K562 (cell line): ENCODE results near the gene ZNF296. TPM values are rescaled to one million over a fixed set of nuclear protein-coding genes. Genes with fewer than 3 reads are reported as not detected.

ENCODE experiments used
- ARID1B ChIP-seq: fragments of 450-650 bp; IDR thresholded peaks from 2 replicates; pipeline ENCODE4 v1.6.1; 2016; ENCODE audit warnings: antibody characterized with exemption, mild to moderate bottlenecking, inconsistent platforms
- ASH1L ChIP-seq: fragments of 450-650 bp; IDR thresholded peaks from 2 replicates; pipeline ENCODE4 v1.6.1; 2018; ENCODE audit warnings: borderline replicate concordance, mild to moderate bottlenecking, low read depth; ENCODE audit not compliant: partially characterized antibody
- CC2D1A ChIP-seq: fragments of 450-650 bp; IDR thresholded peaks from 2 replicates; pipeline ENCODE4 v1.6.1; 2017; ENCODE audit warnings: mild to moderate bottlenecking
- ERF ChIP-seq: fragments of 450-650 bp; formaldehyde crosslinking; IDR thresholded peaks from 2 replicates; pipeline ENCODE4 v1.4.0; 2020; ENCODE audit warnings: mild to moderate bottlenecking, mixed read lengths
- GABPA ChIP-seq: fragments of 200-800 bp; sonication (Bioruptor generic); conservative IDR thresholded peaks from 2 replicates; pipeline ENCODE4 v1.6.1; 2016; ENCODE audit warnings: low read depth, missing genetic modification characterization, missing compliant biosample characterization
- MCM5 ChIP-seq: fragments of 450-650 bp; IDR thresholded peaks from 2 replicates; pipeline ENCODE4 v1.6.1; 2016; ENCODE audit warnings: low read depth
- MYBL2 ChIP-seq, 2 experiments: fragments of 450-650 bp in 1 of 2; sonication (generic) in 1 of 2; formaldehyde crosslinking in 1 of 2; IDR thresholded peaks; 2 replicates each; pipeline versions ENCODE4 v1.6.1 to v1.8.1; 2017 to 2022; ENCODE audit warnings: borderline replicate concordance in 1 of 2, inconsistent platforms in 1 of 2, low read depth in 1 of 2, mild to moderate bottlenecking in 1 of 2, missing genetic modification reagents in 1 of 2, moderate library complexity in 1 of 2
- NFXL1 ChIP-seq: fragments of 450-650 bp; formaldehyde crosslinking; IDR thresholded peaks from 2 replicates; pipeline ENCODE4 v1.4.0; 2021; ENCODE audit warnings: mild to moderate bottlenecking
- NR2C1 ChIP-seq, 2 experiments: fragments of 450-650 bp; IDR thresholded peaks; 2 replicates each; pipeline ENCODE4 v1.6.1; 2017; ENCODE audit warnings: mild to moderate bottlenecking in 2 of 2, antibody characterized with exemption in 1 of 2, inconsistent platforms in 1 of 2, missing compliant biosample characterization in 1 of 2, missing genetic modification characterization in 1 of 2
- PHF21A ChIP-seq: fragments of 450-650 bp; IDR thresholded peaks from 2 replicates; pipeline ENCODE4 v1.6.1; 2017; ENCODE audit warnings: low read depth, borderline replicate concordance
- PHTF2 ChIP-seq: fragments of 250-450 bp; sonication (Bioruptor Pico); IDR thresholded peaks from 2 replicates; pipeline ENCODE4 v1.5.0; 2021; ENCODE audit warnings: mild to moderate bottlenecking
- PML ChIP-seq: IDR thresholded peaks from 2 replicates; pipeline ENCODE4 v1.6.1; 2012; ENCODE audit warnings: low read length, inconsistent platforms
- POLR3G ChIP-seq: IDR thresholded peaks from 2 replicates; pipeline ENCODE4 v1.6.1; 2011; ENCODE audit not compliant: insufficient read length, insufficient replicate concordance; ENCODE audit errors: extremely low read depth
- SPI1 ChIP-seq: IDR thresholded peaks from 2 replicates; pipeline ENCODE4 v1.6.1; 2011; ENCODE audit warnings: low read depth, low read length, control low read depth, borderline replicate concordance
- SREBF2 ChIP-seq: sonication (generic); formaldehyde crosslinking; IDR thresholded peaks from 2 replicates; pipeline ENCODE4 v1.4.0; 2020; ENCODE audit warnings: mild to moderate bottlenecking, missing genetic modification reagents
- YBX1 ChIP-seq: fragments of 450-650 bp; IDR thresholded peaks from 2 replicates; pipeline ENCODE4 v1.7.1; 2016; ENCODE audit warnings: mild to moderate bottlenecking
- ZFX ChIP-seq: sonication (generic); formaldehyde crosslinking; IDR thresholded peaks from 2 replicates; pipeline ENCODE4 v1.8.0; 2022; ENCODE audit warnings: mild to moderate bottlenecking, missing genetic modification reagents, moderate library complexity
- polyA plus RNA-seq, 8 experiments: library from polyadenylated mRNA; depleted of rRNA in 4 of 8; stranded (reverse) in 5 of 8; unstranded in 3 of 8; fragments of >200 nt; fragmentation: Nextera tagmentation in 2 of 8; fragmentation: Illumina TruSeq in 1 of 8; extraction: Ambion mirVana in 2 of 8; extraction: Trizol in 1 of 8; gene quantifications; 2 replicates each; pipeline versions ENCODE4 v1.2.1 to v1.2.3, GENCODE V29; 2011 to 2014; ENCODE audit warnings: inconsistent platforms in 1 of 8, missing spikeins in 1 of 8
- total RNA-seq, 7 experiments: library from RNA; depleted of rRNA in 6 of 7; stranded (reverse); fragments of >200 nt in 6 of 7; fragmentation: Illumina TruSeq in 2 of 7; extraction: Trizol in 2 of 7; gene quantifications; 2 replicates each; pipeline versions ENCODE4 v1.2.1 to v1.2.3, GENCODE V29; 2011 to 2021; ENCODE audit warnings: low replicate concordance in 1 of 7
- TF ChIP-seq, protein P1 (sequence below): fragments of 450-650 bp; IDR thresholded peaks from 2 replicates; pipeline ENCODE4 v1.6.1; 2017; ENCODE audit warnings: antibody characterized with exemption
- TF ChIP-seq, protein P2 (sequence below): sonication (generic); formaldehyde crosslinking; IDR thresholded peaks from 2 replicates; pipeline ENCODE4 v1.8.0; 2022; ENCODE audit warnings: mild to moderate bottlenecking, missing genetic modification reagents
- TF ChIP-seq, protein P3 (sequence below): fragments of 250-450 bp; sonication (Bioruptor Pico); IDR thresholded peaks from 2 replicates; pipeline ENCODE4 v1.8.0; 2022; ENCODE audit warnings: moderate library complexity, mild to moderate bottlenecking, inconsistent platforms

Gene ZNF296
- total and polyA plus RNA-seq, 9 of the 15 experiments (the other 6 are each of a cell fraction or from before 2014, with no cell fraction given) = 0.03 to 8.8 (median 0.47) TPM; not detected in 1

DNA sequence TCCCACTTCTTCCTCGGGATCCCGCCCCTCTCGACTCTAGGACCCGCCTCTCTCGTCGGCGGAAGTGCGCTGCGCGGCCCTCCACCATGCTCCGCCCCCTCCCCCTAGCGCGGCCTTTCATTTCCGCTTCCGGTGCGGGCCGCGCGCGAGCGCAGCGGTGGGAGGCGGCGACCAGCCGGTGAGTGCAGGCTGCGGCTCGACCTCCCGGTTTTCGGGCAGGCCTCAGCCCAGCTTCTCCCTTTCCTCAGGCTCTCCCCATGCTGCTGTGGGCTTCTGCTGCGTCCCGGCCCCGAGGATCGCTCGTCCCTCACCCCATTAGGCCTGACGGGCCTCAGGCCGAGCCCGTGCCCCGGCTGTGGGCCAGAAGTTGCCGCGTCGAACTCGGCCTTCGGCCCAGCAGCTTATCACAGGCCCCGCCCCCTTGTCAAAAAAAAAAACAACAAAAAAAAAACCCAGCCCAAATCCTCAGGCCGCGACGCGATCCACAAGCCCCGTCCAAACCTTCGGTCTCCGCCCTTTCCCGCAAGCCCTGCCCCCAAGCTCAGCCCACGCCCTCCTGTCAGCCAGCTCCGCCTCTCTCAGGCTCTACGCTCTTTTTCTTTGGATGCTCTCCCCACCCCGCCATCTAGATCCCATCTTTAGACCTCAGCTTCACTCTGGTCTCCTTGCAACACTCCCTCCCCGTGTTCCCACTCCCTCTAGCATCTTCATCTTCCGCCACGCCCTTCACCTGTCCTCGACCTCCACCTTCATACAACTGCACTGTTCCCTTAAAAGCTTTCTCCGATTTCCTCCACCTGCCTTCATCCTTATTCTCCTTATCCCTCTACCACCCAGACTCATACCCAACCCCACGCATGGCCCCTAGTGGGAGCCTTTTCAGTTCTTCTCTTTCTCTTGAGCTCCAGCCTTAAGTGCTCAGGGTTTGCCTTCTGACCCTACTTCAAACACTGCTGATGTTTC, 37.1 kb downstream of the ZNF296 start, which contains the start of gene CLASRP (continued):
- TF ChIP-seq, protein P1, sequence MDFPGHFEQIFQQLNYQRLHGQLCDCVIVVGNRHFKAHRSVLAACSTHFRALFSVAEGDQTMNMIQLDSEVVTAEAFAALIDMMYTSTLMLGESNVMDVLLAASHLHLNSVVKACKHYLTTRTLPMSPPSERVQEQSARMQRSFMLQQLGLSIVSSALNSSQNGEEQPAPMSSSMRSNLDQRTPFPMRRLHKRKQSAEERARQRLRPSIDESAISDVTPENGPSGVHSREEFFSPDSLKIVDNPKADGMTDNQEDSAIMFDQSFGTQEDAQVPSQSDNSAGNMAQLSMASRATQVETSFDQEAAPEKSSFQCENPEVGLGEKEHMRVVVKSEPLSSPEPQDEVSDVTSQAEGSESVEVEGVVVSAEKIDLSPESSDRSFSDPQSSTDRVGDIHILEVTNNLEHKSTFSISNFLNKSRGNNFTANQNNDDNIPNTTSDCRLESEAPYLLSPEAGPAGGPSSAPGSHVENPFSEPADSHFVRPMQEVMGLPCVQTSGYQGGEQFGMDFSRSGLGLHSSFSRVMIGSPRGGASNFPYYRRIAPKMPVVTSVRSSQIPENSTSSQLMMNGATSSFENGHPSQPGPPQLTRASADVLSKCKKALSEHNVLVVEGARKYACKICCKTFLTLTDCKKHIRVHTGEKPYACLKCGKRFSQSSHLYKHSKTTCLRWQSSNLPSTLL = no peak
- TF ChIP-seq PML (peak; percentile 86), CC2D1A (peak; percentile 51; the same call in 1 of the 2 replicates), PHF21A (peak; percentile 45; the same call in 1 of the 2 replicates), MYBL2 (IDR thresholded peaks at IDR 0.05; ENCODE audit: low read depth) (no peak), MYBL2 (CRISPR knock-in tag; IDR thresholded peaks at IDR 0.05; ENCODE audit: borderline replicate concordance) (no peak), POLR3G (no peak), GABPA (tag) (peak; percentile 99), NFXL1 (CRISPR knock-in tag) (no peak), YBX1 (no peak), PHTF2 (no peak), ARID1B (peak; percentile 45; the same call in 1 of the 2 replicates), NR2C1 (IDR thresholded peaks at IDR 0.05) (peak; percentile 95), NR2C1 (tag; IDR thresholded peaks at IDR 0.05) (peak; percentile 95), MCM5 (no peak), ERF (CRISPR knock-in tag) (peak; percentile 88; the same call in 1 of the 2 replicates), ASH1L (no peak), ZFX (peak; percentile 98), SPI1 (peak; percentile 70; the same call in 1 of the 2 replicates), SREBF2 (CRISPR knock-in tag) (no peak)
- TF ChIP-seq, protein P2, sequence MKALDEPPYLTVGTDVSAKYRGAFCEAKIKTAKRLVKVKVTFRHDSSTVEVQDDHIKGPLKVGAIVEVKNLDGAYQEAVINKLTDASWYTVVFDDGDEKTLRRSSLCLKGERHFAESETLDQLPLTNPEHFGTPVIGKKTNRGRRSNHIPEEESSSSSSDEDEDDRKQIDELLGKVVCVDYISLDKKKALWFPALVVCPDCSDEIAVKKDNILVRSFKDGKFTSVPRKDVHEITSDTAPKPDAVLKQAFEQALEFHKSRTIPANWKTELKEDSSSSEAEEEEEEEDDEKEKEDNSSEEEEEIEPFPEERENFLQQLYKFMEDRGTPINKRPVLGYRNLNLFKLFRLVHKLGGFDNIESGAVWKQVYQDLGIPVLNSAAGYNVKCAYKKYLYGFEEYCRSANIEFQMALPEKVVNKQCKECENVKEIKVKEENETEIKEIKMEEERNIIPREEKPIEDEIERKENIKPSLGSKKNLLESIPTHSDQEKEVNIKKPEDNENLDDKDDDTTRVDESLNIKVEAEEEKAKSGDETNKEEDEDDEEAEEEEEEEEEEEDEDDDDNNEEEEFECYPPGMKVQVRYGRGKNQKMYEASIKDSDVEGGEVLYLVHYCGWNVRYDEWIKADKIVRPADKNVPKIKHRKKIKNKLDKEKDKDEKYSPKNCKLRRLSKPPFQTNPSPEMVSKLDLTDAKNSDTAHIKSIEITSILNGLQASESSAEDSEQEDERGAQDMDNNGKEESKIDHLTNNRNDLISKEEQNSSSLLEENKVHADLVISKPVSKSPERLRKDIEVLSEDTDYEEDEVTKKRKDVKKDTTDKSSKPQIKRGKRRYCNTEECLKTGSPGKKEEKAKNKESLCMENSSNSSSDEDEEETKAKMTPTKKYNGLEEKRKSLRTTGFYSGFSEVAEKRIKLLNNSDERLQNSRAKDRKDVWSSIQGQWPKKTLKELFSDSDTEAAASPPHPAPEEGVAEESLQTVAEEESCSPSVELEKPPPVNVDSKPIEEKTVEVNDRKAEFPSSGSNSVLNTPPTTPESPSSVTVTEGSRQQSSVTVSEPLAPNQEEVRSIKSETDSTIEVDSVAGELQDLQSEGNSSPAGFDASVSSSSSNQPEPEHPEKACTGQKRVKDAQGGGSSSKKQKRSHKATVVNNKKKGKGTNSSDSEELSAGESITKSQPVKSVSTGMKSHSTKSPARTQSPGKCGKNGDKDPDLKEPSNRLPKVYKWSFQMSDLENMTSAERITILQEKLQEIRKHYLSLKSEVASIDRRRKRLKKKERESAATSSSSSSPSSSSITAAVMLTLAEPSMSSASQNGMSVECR (CRISPR knock-in tag) = peak; percentile 74
- TF ChIP-seq, protein P3, sequence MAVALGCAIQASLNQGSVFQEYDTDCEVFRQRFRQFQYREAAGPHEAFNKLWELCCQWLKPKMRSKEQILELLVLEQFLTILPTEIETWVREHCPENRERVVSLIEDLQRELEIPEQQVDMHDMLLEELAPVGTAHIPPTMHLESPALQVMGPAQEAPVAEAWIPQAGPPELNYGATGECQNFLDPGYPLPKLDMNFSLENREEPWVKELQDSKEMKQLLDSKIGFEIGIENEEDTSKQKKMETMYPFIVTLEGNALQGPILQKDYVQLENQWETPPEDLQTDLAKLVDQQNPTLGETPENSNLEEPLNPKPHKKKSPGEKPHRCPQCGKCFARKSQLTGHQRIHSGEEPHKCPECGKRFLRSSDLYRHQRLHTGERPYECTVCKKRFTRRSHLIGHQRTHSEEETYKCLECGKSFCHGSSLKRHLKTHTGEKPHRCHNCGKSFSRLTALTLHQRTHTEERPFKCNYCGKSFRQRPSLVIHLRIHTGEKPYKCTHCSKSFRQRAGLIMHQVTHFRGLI (CRISPR knock-in tag) = no peak
